ENCODE measurements around the gene ZNF664. TPM values are rescaled to one million over a fixed set of nuclear protein-coding genes. Genes with fewer than 3 reads are reported as not detected.
A peak's percentile ranks its signal among the peaks of the same experiment; 100 is the strongest.

Gene ZNF664
- total RNA-seq, 1 donor from 2014 or later = 27.7 TPM

DNA sequence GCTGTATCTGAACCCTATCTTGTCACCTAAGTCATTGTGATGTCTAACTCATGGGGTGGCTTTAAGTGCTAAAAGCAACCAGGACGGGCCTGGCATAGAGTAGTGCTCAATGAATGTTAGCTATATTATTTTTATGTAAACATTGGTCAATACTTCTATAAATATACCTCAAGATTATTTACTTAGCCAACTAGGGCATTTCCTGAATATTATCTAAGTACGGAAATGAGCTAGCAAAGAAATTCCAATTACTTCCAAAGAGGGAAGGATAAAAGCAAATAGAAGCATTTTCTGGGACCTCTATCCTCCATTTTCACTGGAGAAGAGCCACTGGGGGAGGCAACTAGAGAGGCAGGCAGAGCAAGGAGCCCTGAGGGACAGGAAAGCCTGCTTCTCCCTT lies 21.0 kb upstream of the ZNF664 start:
- peaks cover 0 to 12% of the 10 kb centered on the region in 2 donors for H3K4me1 ChIP-seq
- H3K36me3 ChIP-seq = no peaks in the 10 kb centered on the region
- peak overlapping the region; percentile 24 to 53 for H3K27ac ChIP-seq
- no peak for DNase-seq (ENCODE audit: low spot score in 2 of 2)
- no peak overlapping the region for H3K4me3 ChIP-seq
- no peak for TF ChIP-seq CTCF (IDR thresholded peaks at IDR 0.05)
- no peaks in the 10 kb centered on the region for H3K9me3 ChIP-seq
- no peaks in the 10 kb centered on the region for H3K27me3 ChIP-seq
- intact Hi-C loops (cut with DNase I) = no loop called here

GRCh38 chr12:123954647-123955350 lies 18.2 kb upstream of the ZNF664 start:
- H3K4me1 ChIP-seq = peaks cover 0 to 12% of the 10 kb centered on the region in 2 donors
- H3K4me3 ChIP-seq = no peak overlapping the region
- intact Hi-C loops (cut with DNase I) = no loop called here
- DNase-seq (ENCODE audit: low spot score in 2 of 2) = no peak
- no peak for TF ChIP-seq CTCF (IDR thresholded peaks at IDR 0.05)
- H3K27me3 ChIP-seq = no peaks in the 10 kb centered on the region
- no peak overlapping the region for H3K27ac ChIP-seq
- H3K9me3 ChIP-seq = no peaks in the 10 kb centered on the region
- no peaks in the 10 kb centered on the region for H3K36me3 ChIP-seq

GRCh38 chr12:123956249-123956648 lies 16.8 kb upstream of the ZNF664 start:
- no peak overlapping the region for H3K27ac ChIP-seq
- no peak overlapping the region for H3K4me3 ChIP-seq
- no peaks in the 10 kb centered on the region for H3K9me3 ChIP-seq
- DNase-seq (ENCODE audit: low spot score in 2 of 2) = no peak
- intact Hi-C loops (cut with DNase I) = no loop called here
- TF ChIP-seq CTCF (IDR thresholded peaks at IDR 0.05) = no peak
- H3K36me3 ChIP-seq = no peaks in the 10 kb centered on the region
- no peaks in the 10 kb centered on the region for H3K27me3 ChIP-seq
- H3K4me1 ChIP-seq = peaks cover 0 to 9% of the 10 kb centered on the region in 2 donors

- no peak for DNase-seq (ENCODE audit: low spot score in 2 of 2)
Measured at GRCh38 chr12:123957196-123957595, 15.8 kb upstream of the ZNF664 start.

GRCh38 chr12:123958462-123958861 lies 14.6 kb upstream of the ZNF664 start:
- no peak for TF ChIP-seq CTCF (IDR thresholded peaks at IDR 0.05)
- H3K4me3 ChIP-seq = no peak overlapping the region
- intact Hi-C loops (cut with DNase I) = no loop called here

More at GRCh38 chr12:123957196-123957595, 15.8 kb upstream of the ZNF664 start:
- H3K27me3 ChIP-seq = no peaks in the 10 kb centered on the region
- no peak for TF ChIP-seq CTCF (IDR thresholded peaks at IDR 0.05)
- H3K4me1 ChIP-seq = peaks cover 0 to 7% of the 10 kb centered on the region in 2 donors
- H3K27ac ChIP-seq = no peak overlapping the region
- no peak overlapping the region for H3K4me3 ChIP-seq
- intact Hi-C loops (cut with DNase I) = no loop called here
- H3K36me3 ChIP-seq = no peaks in the 10 kb centered on the region
- no peaks in the 10 kb centered on the region for H3K9me3 ChIP-seq

More at GRCh38 chr12:123958462-123958861, 14.6 kb upstream of the ZNF664 start:
- no peaks in the 10 kb centered on the region for H3K9me3 ChIP-seq
- no peaks in the 10 kb centered on the region for H3K4me1 ChIP-seq
- no peaks in the 10 kb centered on the region for H3K36me3 ChIP-seq
- H3K27ac ChIP-seq = no peak overlapping the region
- no peak for DNase-seq (ENCODE audit: low spot score in 2 of 2)
- no peaks in the 10 kb centered on the region for H3K27me3 ChIP-seq

All from ascending aorta (tissue), 2 donors.